Measurements from ENCODE around the gene GRID2. TPM values are rescaled to one million over a fixed set of nuclear protein-coding genes. Genes with fewer than 3 reads are reported as not detected.
A peak's percentile ranks its signal among the peaks of the same experiment; 100 is the strongest.

The GRID2 gene
- total and polyA plus RNA-seq, 2 of the 13 experiments (the other 11 are each of a cell fraction or from before 2014, with no cell fraction given) = not detected

- Histone ChIP-seq H3K79me2 (ENCODE audit: insufficient read depth, low read length) (no peaks in the 10 kb centered on the region), H3K27ac (ENCODE audit: extremely low read length, insufficient read depth, low read length) (no peak overlapping the region), H3K9ac (ENCODE audit: insufficient read depth, low read depth, low read length) (no peak overlapping the region), H3K9me3 (ENCODE audit: low read length) (no peaks in the 10 kb centered on the region), H3K4me2 (ENCODE audit: low read depth, low read length) (no peak overlapping the region), H3K27me3 (ENCODE audit: control insufficient read depth in 1 of 2, insufficient read depth in 2 of 2, low read length in 2 of 2) (no peaks in the 10 kb centered on the region; a peak in 1 of 5 replicates), H3K4me1 (ENCODE audit: insufficient read depth, low read length) (no peaks in the 10 kb centered on the region), H3K4me3 (replicated peaks in 1 of 3; ENCODE audit: insufficient read depth in 1 of 3, low read depth in 2 of 3, low read length in 3 of 3) (no peak overlapping the region), H2AFZ (ENCODE audit: low read length) (no peak overlapping the region), H4K20me1 (ENCODE audit: insufficient read depth, low read length) (no peaks in the 10 kb centered on the region), H3K36me3 (replicated peaks in 1 of 2; ENCODE audit: control insufficient read depth in 1 of 2, insufficient read depth in 2 of 2, low read length in 2 of 2) (no peaks in the 10 kb centered on the region)
- no TSS peak for BruUV-seq (replicated peaks)
- ChIA-PET POLR2A (no interaction called here), CTCF (ENCODE audit: low intra/inter-chr PET ratio, low total read pairs) (no interaction called here)
- in situ Hi-C loops (cut with HindIII; ENCODE audit: extremely low pct_ligation_motif_present, low pct_unique_long_range_greater_than_20kb) (no loop called here), intact Hi-C loops (cut with micrococcal nuclease; ENCODE audit: unreplicated experiment) (no loop called here)
- WGBS (ENCODE audit: low lambda C conversion rate) = 0% methylated on average over 1 of the region's 1 CpG
- TF ChIP-seq RFX5 (IDR thresholded peaks at IDR 0.05; ENCODE audit: low read depth, low read length) = peak; percentile 77; the same call in 1 of the 2 replicates
- no peak for TF ChIP-seq HMGXB3 (CRISPR knock-in tag; IDR thresholded peaks at IDR 0.05; ENCODE audit: borderline replicate concordance)
- no peak for FAIRE-seq
- no peak for DNase-seq (ENCODE audit: low spot score)
- peak; percentile 61; the same call in 1 of the 3 replicates for ATAC-seq
Observed at GRCh38 chr4:93731456-93731855, 1427.7 kb downstream of the GRID2 start.

GRCh38 chr4:93732509-93732908, 1428.7 kb downstream of the GRID2 start:
- no peaks in the 10 kb centered on the region for H3K79me2 ChIP-seq (ENCODE audit: insufficient read depth, low read length)
- WGBS (ENCODE audit: low lambda C conversion rate) = 0% methylated on average over 1 of the region's 1 CpG
- FAIRE-seq (no peak), ATAC-seq (no peak), DNase-seq (ENCODE audit: low spot score) (no peak)
- no peak overlapping the region for H3K27ac ChIP-seq (ENCODE audit: extremely low read length, insufficient read depth, low read length)
- no peaks in the 10 kb centered on the region for H3K4me1 ChIP-seq (ENCODE audit: insufficient read depth, low read length)
- POLR2A ChIA-PET = no interaction called here
- in situ Hi-C loops (cut with HindIII; ENCODE audit: extremely low pct_ligation_motif_present, low pct_unique_long_range_greater_than_20kb) (no loop called here), intact Hi-C loops (cut with micrococcal nuclease; ENCODE audit: unreplicated experiment) (no loop called here)
- no peaks in the 10 kb centered on the region; a peak in 1 of 5 replicates for H3K27me3 ChIP-seq (ENCODE audit: control insufficient read depth in 1 of 2, insufficient read depth in 2 of 2, low read length in 2 of 2)
- H2AFZ ChIP-seq (ENCODE audit: low read length) = no peak overlapping the region
- CTCF ChIA-PET (ENCODE audit: low intra/inter-chr PET ratio, low total read pairs) = no interaction called here
- no peaks in the 10 kb centered on the region for H3K9me3 ChIP-seq (ENCODE audit: low read length)
- no TSS peak for BruUV-seq (replicated peaks)
- H3K4me2 ChIP-seq (ENCODE audit: low read depth, low read length) = no peak overlapping the region
- no peak overlapping the region for H3K9ac ChIP-seq (ENCODE audit: insufficient read depth, low read depth, low read length)
- no peaks in the 10 kb centered on the region for H4K20me1 ChIP-seq (ENCODE audit: insufficient read depth, low read length)
- no peaks in the 10 kb centered on the region for H3K36me3 ChIP-seq (replicated peaks in 1 of 2; ENCODE audit: control insufficient read depth in 1 of 2, insufficient read depth in 2 of 2, low read length in 2 of 2)
- H3K4me3 ChIP-seq (replicated peaks in 1 of 3; ENCODE audit: insufficient read depth in 1 of 3, low read depth in 2 of 3, low read length in 3 of 3) = no peak overlapping the region
- TF ChIP-seq JUNB (CRISPR knock-in tag; IDR thresholded peaks at IDR 0.05; ENCODE audit: borderline replicate concordance) (no peak), TCF7L2 (IDR thresholded peaks at IDR 0.05; ENCODE audit: low read depth, low read length) (no peak), ZFP62 (CRISPR knock-in tag; IDR thresholded peaks at IDR 0.05) (no peak), ZNF704 (CRISPR knock-in tag; IDR thresholded peaks at IDR 0.05; ENCODE audit: borderline replicate concordance) (no peak), RAD51 (IDR thresholded peaks at IDR 0.05; ENCODE audit: borderline replicate concordance) (no peak), ZNF205 (CRISPR knock-in tag; IDR thresholded peaks at IDR 0.05) (no peak), ZNF792 (CRISPR knock-in tag; IDR thresholded peaks at IDR 0.05) (no peak), MAFF (IDR thresholded peaks at IDR 0.05; ENCODE audit: low read depth, low read length) (no peak), XRCC5 (optimal IDR thresholded peaks at IDR 0.05; ENCODE audit: low read length) (no peak), MYPOP (CRISPR knock-in tag; IDR thresholded peaks at IDR 0.05) (no peak), ZNF720 (CRISPR knock-in tag; IDR thresholded peaks at IDR 0.05) (no peak), ZFP41 (CRISPR knock-in tag; IDR thresholded peaks at IDR 0.05; ENCODE audit: borderline replicate concordance) (no peak)

Measured in HepG2 (cell line).